HFF-Myc (cell line): Measurements from ENCODE around the gene DNTT.

Experiments
- DNase-seq: peaks from one replicate; pipeline ENCODE4 v3.0.0-alpha.2; 2011; ENCODE audit warnings: low read depth; ENCODE audit errors: extremely low read depth
- H3K4me3 ChIP-seq: replicated peaks from 2 replicates; pipeline ENCODE4 v1.5.1; 2011; ENCODE audit warnings: low read depth, mild to moderate bottlenecking, control low read depth, low read length
- TF ChIP-seq, protein P1 (sequence below): IDR thresholded peaks from 2 replicates; pipeline ENCODE4 v1.5.1; 2012; ENCODE audit warnings: mild to moderate bottlenecking, low read depth, low read length, control low read depth; ENCODE audit errors: missing control alignments

The DNTT gene

DNA sequence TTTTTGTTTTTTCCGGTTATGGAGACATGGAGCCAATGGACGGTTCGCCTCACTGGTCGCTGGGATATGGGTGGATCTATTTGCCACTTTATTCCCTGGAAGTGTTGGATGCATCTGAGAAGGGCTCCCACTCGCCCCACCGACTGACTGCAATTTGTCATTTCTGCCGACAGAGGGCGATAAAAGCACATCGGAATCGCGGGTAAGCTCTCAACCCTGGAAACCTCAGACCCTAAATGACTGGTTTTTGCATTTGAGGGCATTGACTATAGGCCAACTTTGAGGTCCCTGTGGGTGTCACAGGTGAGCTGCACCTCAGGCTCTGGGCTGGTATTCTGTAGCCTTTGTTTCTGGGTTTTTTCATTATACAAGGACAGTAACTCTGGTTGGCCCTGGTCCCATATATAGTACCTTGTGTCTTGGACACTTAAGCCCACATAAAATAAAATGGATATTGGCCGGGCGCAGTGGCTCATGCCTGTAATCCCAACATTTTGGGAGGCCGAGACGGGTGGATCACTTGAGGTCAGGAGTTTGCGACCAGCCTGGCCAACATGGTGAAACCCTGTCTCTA, 66.4 kb downstream of the DNTT start:
- no peak for DNase-seq
- H3K4me3 ChIP-seq: no peak overlapping the region
- TF ChIP-seq, protein P1, sequence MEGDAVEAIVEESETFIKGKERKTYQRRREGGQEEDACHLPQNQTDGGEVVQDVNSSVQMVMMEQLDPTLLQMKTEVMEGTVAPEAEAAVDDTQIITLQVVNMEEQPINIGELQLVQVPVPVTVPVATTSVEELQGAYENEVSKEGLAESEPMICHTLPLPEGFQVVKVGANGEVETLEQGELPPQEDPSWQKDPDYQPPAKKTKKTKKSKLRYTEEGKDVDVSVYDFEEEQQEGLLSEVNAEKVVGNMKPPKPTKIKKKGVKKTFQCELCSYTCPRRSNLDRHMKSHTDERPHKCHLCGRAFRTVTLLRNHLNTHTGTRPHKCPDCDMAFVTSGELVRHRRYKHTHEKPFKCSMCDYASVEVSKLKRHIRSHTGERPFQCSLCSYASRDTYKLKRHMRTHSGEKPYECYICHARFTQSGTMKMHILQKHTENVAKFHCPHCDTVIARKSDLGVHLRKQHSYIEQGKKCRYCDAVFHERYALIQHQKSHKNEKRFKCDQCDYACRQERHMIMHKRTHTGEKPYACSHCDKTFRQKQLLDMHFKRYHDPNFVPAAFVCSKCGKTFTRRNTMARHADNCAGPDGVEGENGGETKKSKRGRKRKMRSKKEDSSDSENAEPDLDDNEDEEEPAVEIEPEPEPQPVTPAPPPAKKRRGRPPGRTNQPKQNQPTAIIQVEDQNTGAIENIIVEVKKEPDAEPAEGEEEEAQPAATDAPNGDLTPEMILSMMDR: peak; percentile 87

DNA sequence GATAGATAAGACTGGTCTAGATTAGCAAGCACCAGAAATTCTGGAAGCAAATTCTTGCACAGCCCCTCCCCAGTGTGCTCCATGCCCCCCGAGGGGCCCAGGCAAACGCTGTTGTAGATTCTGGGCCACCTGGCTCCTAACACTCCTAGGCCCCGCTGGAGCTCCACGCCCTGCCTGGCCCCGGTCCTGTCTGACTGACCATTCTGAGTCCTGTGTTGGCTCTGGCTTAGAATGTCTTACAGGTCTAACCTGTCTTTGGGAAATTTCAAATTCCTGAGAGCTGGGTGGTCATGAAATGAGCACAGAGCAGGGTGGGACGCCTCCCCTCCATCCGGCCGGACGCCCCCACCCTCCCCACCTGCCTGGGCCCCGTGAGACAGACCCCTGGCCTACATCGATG, 67.1 kb downstream of the DNTT start:
- DNase-seq: no peak
- H3K4me3 ChIP-seq: no peak overlapping the region

DNA sequence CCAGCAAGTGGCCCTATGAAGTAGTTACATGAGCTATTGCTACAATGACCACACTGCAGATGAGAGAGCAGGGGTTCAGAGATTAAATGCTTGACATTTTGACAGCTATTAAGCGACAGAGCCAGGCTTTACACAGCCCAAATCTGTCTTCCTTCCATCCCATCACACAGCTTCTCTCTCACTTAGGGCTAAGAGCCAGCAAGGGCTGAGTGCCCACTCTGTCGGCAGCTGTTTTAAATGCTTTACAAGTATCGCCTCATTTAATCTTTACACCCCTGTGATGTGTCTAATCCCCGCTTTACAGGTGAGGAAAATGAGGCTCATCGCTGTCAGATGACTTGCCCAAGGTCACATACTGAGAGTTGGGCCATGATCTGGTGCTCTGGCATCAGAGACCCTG, 69.8 kb downstream of the DNTT start:
- TF ChIP-seq, protein P1: no peak
- DNase-seq: no peak
- no peak overlapping the region for H3K4me3 ChIP-seq

More for the DNA sequence above, 67.1 kb downstream of the DNTT start:
- TF ChIP-seq, protein P1: no peak

DNA sequence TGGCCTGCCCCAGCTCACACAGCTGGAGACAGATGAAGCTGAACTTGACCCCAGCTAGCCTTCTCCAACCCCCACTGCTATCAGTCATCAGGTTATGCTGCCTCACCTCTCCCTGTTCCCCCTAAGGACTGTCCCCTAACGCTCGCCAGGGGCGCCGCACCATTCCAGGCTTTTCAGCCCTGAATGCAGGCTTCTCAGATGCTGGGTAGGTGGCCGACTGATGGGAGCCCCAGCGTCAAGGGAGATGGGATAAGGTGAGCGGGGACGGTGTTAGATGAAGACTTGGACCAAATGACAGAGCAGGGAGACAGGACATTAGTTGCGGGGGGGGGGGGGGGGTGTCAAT, 70.4 kb downstream of the DNTT start:
- H3K4me3 ChIP-seq: peak overlapping the region; percentile 41
- no peak for DNase-seq
- TF ChIP-seq, protein P1: no peak

DNA sequence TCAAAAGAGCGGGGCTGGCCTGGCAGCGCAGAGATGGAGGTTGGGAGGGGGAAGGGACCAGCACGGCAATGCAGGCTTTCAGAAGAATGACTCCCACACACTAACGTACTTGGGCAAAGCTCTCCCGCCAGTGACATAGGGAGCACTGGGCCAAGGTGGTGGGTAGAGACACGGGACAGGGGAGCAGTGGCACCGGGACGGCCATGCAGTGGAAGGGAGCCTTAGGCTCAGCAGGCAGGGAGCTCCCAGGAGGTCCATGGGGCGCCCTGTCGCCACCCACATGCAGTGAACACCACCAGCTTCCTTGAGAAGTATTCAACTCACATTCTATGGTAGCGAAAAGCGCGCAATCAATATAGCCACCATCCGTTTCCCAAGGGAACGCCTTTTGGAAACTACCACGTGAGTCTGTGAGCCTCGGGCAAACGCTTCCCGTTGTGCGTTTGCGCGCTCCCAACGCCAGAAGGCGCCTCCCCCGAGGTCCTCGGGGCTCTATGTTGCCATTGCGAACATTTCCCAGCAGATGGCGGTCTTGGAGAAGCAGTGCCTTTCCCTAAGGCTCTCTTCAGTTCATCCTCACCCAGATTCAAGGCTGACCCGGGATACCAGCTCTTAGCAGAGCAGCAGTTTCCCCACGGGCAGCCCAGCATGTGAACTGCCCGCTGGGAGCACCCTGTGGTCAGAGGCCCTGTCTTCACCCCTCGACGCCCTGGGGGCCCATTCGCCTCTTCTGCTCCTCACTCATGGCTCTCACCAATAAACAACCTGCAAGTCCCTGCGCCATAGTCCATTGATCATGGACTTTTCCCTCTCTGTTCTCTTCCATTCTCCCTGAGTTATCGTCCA, 71.0 kb downstream of the DNTT start:
- TF ChIP-seq, protein P1: peak; percentile 96
- peak overlapping the region; percentile 41 for H3K4me3 ChIP-seq
- peak; percentile 84 for DNase-seq

DNA sequence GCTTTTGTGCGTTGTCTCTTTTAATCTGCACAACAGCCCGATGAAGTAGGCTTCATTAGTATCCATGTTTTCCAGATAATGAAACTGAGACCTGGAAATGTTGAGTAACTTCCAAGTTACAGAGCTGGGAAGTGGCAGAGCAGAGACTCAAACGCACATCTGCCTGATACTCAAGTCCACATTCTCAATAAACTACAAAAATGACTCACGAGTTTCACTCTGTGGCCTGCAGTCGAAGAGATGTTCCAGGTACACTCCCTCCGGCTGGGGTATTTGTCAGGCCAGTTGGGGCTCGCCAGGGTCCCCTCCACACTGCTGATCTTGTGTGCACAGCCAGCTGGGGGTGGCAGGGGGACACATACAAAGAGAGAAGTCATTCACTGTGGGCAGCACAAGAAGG, 72.2 kb downstream of the DNTT start:
- TF ChIP-seq, protein P1: no peak
- no peak overlapping the region for H3K4me3 ChIP-seq
- DNase-seq: no peak

DNA sequence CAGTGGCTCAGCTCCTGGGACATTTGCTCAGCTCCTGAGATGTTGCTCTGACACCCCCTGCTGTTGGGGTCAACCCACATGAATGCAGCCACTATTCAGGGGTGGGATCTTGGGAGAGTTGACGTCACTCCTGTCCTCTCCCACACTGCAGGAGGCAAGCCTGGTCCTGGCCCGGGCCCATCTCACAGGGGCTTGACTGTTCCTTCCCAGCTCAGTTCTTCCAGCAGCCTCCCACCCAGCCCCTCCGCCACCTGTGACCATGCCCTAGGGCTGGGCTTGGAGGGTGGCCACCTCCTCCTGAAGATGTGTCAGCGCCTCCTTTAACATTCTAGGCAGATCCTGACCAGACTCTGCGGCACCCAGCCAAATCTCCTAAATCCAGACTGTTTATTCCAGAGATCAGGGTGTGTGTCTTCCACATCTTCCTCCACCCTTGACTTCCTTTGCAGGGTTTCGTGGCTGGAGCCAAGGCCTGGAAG, 73.6 kb downstream of the DNTT start:
- no peak overlapping the region for H3K4me3 ChIP-seq
- DNase-seq: no peak
- TF ChIP-seq, protein P1: no peak
